OCI-LY7 (cell line): ENCODE results near the gene PLCG1. TPM values are rescaled to one million over a fixed set of nuclear protein-coding genes. Genes with fewer than 3 reads are reported as not detected.

Experiments used
- BruUV-seq: library from RNA; stranded (reverse); fragments of 400-500 nt; replicated peaks from 2 replicates; lab custom pipeline; 2021; lab: Mats Ljungman, UMichigan
- CTCF ChIA-PET: fragments of 300-600 bp; sonication (Branson Sonifier 250); formaldehyde crosslinking; loops from one replicate; lab custom pipeline; 2022; ENCODE audit warnings: antibody characterized with exemption; ENCODE audit not compliant: unreplicated experiment; lab: Charles Lee
- POLR2A ChIA-PET: fragments of 300-600 bp; sonication (Branson Sonifier 250); formaldehyde crosslinking; loops from one replicate; lab custom pipeline; 2022; ENCODE audit warnings: antibody characterized with exemption; lab: Charles Lee
- DNase-seq: peaks from one replicate; pipeline ENCODE4 v3.0.0-alpha.2; 2015; ENCODE audit warnings: low spot score
- H2AFZ ChIP-seq: fragments of 200-600 bp; sonication (generic), shearing (Covaris generic); 2 replicates; pipeline ENCODE4 v1.6.1; 2014; ENCODE audit warnings: mild to moderate bottlenecking, antibody characterized with exemption, low read length, moderate library complexity
- H3K27ac ChIP-seq: fragments of 200-600 bp; sonication (generic); 2 replicates; pipeline ENCODE4 v1.5.1; 2014; ENCODE audit warnings: mixed run types, low read depth, mild to moderate bottlenecking, moderate library complexity, low read length, inconsistent platforms; ENCODE audit not compliant: poor library complexity, severe bottlenecking
- H3K36me3 ChIP-seq: fragments of 200-600 bp; sonication (generic); 2 replicates; pipeline ENCODE4 v1.6.1; 2014; ENCODE audit warnings: mild to moderate bottlenecking, antibody characterized with exemption, low read length, moderate library complexity, mixed read lengths; ENCODE audit not compliant: insufficient read depth
- H3K4me1 ChIP-seq: fragments of 200-600 bp; sonication (generic); 2 replicates; pipeline ENCODE4 v1.5.1; 2014; ENCODE audit warnings: mild to moderate bottlenecking, low read length; ENCODE audit not compliant: insufficient read depth, poor library complexity, severe bottlenecking
- H3K4me2 ChIP-seq: fragments of 200-600 bp; sonication (generic); 2 replicates; pipeline ENCODE4 v1.6.1; 2014; ENCODE audit warnings: mild to moderate bottlenecking, low read length
- H3K4me3 ChIP-seq: fragments of 200-600 bp; sonication (generic); 2 replicates; pipeline ENCODE4 v1.5.1; 2014; ENCODE audit warnings: mild to moderate bottlenecking, low read depth, low read length; ENCODE audit not compliant: poor library complexity, severe bottlenecking
- H3K79me2 ChIP-seq: fragments of 200-600 bp; sonication (generic); 2 replicates; pipeline ENCODE4 v1.6.1; 2016; ENCODE audit warnings: low read depth, mild to moderate bottlenecking, low read length, moderate library complexity, mixed read lengths; ENCODE audit not compliant: insufficient read depth
- H3K9me2 ChIP-seq: fragments of 200-600 bp; sonication (generic); 2 replicates; pipeline ENCODE4 v1.6.1; 2016; ENCODE audit warnings: mild to moderate bottlenecking, low read length, mixed read lengths; ENCODE audit not compliant: insufficient read depth
- H3K9me3 ChIP-seq: fragments of 200-600 bp; sonication (generic); 2 replicates; pipeline ENCODE4 v1.6.1; 2014; ENCODE audit warnings: mild to moderate bottlenecking, mixed run types, low read length, mixed read lengths
- H4K20me1 ChIP-seq: fragments of 200-600 bp; sonication (generic); 2 replicates; pipeline ENCODE4 v1.6.1; 2014; ENCODE audit warnings: mild to moderate bottlenecking, antibody characterized with exemption, low read length, moderate library complexity, mixed read lengths; ENCODE audit not compliant: insufficient read depth
- CTCF ChIP-seq: fragments of 200-600 bp; sonication (generic); conservative IDR thresholded peaks from 2 replicates; pipeline ENCODE4 v1.5.1; 2014; ENCODE audit warnings: mild to moderate bottlenecking, antibody characterized with exemption, low read length, moderate library complexity, mixed read lengths
- EZH2phosphoT487 ChIP-seq: fragments of 200-600 bp; sonication (generic); IDR thresholded peaks from 2 replicates; pipeline ENCODE4 v1.6.1; 2018; ENCODE audit warnings: low read depth, borderline replicate concordance, mild to moderate bottlenecking, mixed run types, antibody characterized with exemption, low read length, moderate library complexity, mixed read lengths
- intact Hi-C: fragments of 100-400 bp; cut with micrococcal nuclease; formaldehyde crosslinking; loops from one replicate; pipeline ENCODE4 v1.10.0; 2022; ENCODE audit not compliant: unreplicated experiment
- total RNA-seq, 2 experiments: library from RNA; depleted of rRNA in 1 of 2; stranded (reverse); fragments of >200 nt in 1 of 2; shearing (Covaris generic) in 1 of 2; gene quantifications; 2 replicates each; pipeline ENCODE4 v1.2.3, GENCODE V29; 2014 to 2022

Gene PLCG1
- total RNA-seq, 2 experiments from 2014 or later = 103 to 121 TPM

- Histone ChIP-seq H3K9me2 (no peaks in the 10 kb centered on the region), H3K79me2 (no peaks in the 10 kb centered on the region), H3K9me3 (no peaks in the 10 kb centered on the region), H4K20me1 (no peaks in the 10 kb centered on the region), H3K4me2 (no peak overlapping the region), H3K4me1 (no peaks in the 10 kb centered on the region), H3K36me3 (peaks cover 17% of the 10 kb centered on the region; the same call in 1 of the 2 replicates), H3K27ac (no peak overlapping the region), H2AFZ (no peak overlapping the region), H3K4me3 (no peak overlapping the region)
- no TSS peak for BruUV-seq
- no peak for TF ChIP-seq CTCF
- no peak for TF ChIP-seq EZH2phosphoT487
- intact Hi-C loops = no loop called here
- no peak for DNase-seq
- CTCF ChIA-PET = no interaction called here
- POLR2A ChIA-PET = interaction anchor here (0.6 kb wide), 1 partner anchor 143 kb away, joined by 5 read pairs; no protein-coding TSS in a partner anchor
These were observed 44.2 kb downstream of the PLCG1 start for GRCh38 chr20:41181567-41181966.

- no peak overlapping the region for H3K4me2 ChIP-seq
- no peaks in the 10 kb centered on the region for H4K20me1 ChIP-seq
- POLR2A ChIA-PET = interaction anchor here (0.5 to 0.6 kb wide), 2 partner anchors 142 to 343 kb away, joined by 3 to 5 read pairs; no protein-coding TSS in a partner anchor
- H3K79me2 ChIP-seq = no peaks in the 10 kb centered on the region
- H3K36me3 ChIP-seq = peaks cover 7% of the 10 kb centered on the region; the same call in 1 of the 2 replicates
- H2AFZ ChIP-seq = no peak overlapping the region
- no peaks in the 10 kb centered on the region for H3K4me1 ChIP-seq
- no peaks in the 10 kb centered on the region for H3K9me2 ChIP-seq
- peaks cover 3% of the 10 kb centered on the region; the same call in 1 of the 2 replicates for H3K9me3 ChIP-seq
- BruUV-seq = no TSS peak
- no peak for DNase-seq
- no peak for TF ChIP-seq CTCF
- no peak for TF ChIP-seq EZH2phosphoT487
- intact Hi-C loops = no loop called here
- no peak overlapping the region for H3K4me3 ChIP-seq
- no peak overlapping the region for H3K27ac ChIP-seq
- CTCF ChIA-PET = interaction anchor here (0.6 kb wide), 1 partner anchor 42 kb away, joined by 3 read pairs; no protein-coding TSS in a partner anchor
These were observed 45.2 kb downstream of the PLCG1 start for GRCh38 chr20:41182296-41183212.
